PC-3 (cell line): Measurements from ENCODE around the gene KCTD20.

Source experiments
- CTCF ChIP-seq: fragments of 300-600 bp; sonication (generic); conservative IDR thresholded peaks from 2 replicates; pipeline ENCODE4 v1.5.1; 2017; ENCODE audit warnings: antibody characterized with exemption, low read depth, mild to moderate bottlenecking, low read length
- EZH2 ChIP-seq: fragments of 300-600 bp; sonication (generic); IDR thresholded peaks from one replicate; pipeline ENCODE4 v1.6.1; 2017; ENCODE audit warnings: antibody characterized with exemption, mild to moderate bottlenecking, low read length; ENCODE audit not compliant: unreplicated experiment
- EZH2phosphoT487 ChIP-seq: fragments of 300-600 bp; sonication (generic); IDR thresholded peaks from 2 replicates; pipeline ENCODE4 v1.6.1; 2018; ENCODE audit warnings: mild to moderate bottlenecking, antibody characterized with exemption, low read length, borderline replicate concordance

- TF ChIP-seq EZH2 = no peak
- TF ChIP-seq CTCF = no peak
- TF ChIP-seq EZH2phosphoT487 = no peak
These were observed 23.5 kb upstream of the KCTD20 start for GRCh38 chr6:36419310-36419709.
